NCI-H1048 (cell line): Measurements from ENCODE around the gene TRIM22.
"Not testable (repeated sequence)": the region's sequence is repeated elsewhere in the genome, so short reads cannot be mapped to it uniquely, and the experiment has no call there.

Experiments
- DNase-seq: peaks from one replicate; lab custom pipeline; 2025; lab: John Stamatoyannopoulos, UW

The TRIM22 gene

DNA sequence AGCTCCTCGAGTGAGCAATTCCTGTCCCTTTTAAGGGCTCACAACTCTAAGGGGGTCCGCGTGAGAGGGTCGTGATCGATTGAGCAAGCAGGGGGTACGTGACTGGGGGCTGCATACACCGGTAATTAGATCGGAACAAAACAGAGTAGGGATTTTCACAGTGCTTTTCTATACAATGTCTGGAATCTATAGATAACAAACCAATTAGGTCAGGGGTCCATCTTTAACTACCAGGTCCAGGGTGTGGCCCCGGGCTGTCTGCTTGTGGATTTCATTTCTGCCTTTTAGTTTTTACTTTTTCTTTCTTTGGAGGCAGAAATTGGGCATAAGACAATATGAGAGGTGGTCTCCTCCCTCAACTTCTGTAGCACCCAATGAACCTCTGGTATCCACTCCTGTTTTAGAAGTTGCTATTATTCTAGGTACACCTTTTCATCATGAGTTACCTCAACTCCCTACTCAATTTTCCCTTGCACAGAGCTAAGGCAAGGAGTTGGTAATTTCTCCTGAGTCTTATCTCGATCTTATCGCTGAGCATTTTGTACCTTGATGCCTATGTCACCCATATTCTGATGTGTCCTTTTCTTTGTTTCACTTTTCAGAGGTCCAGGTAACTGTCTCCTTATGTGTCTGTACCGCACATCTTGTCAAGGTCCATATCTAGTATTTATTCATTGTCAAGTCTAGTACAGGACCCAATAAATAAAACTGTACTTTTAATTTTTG lies 1.8 kb downstream of the TRIM22 start:
- DNase-seq: not testable (repeated sequence)

DNA sequence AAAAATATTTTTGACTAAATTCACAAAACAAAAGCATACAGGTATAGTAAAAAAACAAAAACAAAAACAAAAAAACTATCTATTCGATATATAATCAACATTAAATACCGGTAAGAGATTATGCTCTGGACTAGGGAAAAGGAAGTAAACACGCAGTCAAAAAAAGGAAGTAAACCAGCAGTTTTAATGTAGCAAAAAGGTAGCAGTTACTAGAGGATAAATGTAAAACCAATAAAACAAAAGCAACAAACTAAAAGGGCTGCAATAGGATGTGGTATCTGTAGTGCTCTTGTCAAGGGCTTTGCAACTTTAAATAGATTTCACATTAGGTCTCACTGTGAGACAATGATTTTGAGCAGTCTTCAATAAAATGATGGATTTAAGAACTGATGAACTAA lies 2.4 kb downstream of the TRIM22 start:
- no peak for DNase-seq

DNA sequence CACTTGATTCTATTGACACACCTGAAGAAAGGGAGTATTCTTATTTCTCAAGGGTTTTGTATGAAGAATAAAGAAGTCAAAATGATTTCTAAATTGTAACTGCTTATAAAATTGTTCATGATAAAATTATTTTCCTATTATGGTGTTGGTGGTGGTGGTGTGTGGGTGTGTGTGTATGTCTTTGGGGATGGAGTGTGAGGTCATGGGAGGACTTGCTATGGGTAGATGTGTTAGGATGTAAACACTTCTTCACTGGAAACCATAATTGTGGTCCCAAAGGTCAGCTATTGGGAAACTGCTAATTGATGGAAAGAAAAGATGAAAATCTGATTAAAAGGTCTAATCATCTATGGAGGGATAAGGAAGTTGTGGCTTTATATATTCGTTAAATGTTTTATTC lies 5.1 kb downstream of the TRIM22 start:
- DNase-seq: no peak

DNA sequence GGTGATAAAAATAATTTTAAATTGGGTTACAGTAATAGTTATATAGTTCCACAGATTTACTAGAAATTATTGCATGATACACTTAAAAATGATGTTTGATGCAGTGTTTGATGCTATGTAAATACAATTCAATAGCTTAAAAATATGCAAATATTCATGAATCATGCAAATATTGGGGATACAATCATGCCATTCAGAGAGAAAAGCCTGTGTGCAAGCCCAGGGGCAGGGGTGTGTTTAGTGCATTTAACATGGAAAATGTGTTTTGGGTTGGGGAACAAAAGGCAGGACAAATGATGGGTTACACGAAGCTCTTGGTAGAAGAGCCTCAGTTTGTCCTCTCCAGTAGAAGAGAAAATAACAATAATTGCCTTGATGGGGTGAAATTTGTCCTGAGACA lies 6.0 kb downstream of the TRIM22 start:
- DNase-seq: peak; percentile 75

DNA sequence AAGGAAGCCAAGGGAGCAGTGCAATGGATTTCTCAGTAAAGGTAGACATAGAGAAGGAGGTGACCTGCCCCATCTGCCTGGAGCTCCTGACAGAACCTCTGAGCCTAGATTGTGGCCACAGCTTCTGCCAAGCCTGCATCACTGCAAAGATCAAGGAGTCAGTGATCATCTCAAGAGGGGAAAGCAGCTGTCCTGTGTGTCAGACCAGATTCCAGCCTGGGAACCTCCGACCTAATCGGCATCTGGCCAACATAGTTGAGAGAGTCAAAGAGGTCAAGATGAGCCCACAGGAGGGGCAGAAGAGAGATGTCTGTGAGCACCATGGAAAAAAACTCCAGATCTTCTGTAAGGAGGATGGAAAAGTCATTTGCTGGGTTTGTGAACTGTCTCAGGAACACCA lies 6.6 kb downstream of the TRIM22 start:
- no peak for DNase-seq

DNA sequence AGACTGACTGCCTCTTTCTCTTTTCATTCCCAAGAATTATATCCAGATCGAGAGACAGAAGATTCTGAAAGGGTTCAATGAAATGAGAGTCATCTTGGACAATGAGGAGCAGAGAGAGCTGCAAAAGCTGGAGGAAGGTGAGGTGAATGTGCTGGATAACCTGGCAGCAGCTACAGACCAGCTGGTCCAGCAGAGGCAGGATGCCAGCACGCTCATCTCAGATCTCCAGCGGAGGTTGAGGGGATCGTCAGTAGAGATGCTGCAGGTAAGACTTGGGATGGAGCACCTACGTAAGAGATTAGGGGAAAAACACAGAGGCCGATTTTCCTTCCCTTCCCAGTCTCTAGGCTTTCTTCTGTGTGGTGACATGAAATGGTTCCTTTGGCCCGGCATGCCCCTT lies 8.7 kb downstream of the TRIM22 start:
- no peak for DNase-seq

DNA sequence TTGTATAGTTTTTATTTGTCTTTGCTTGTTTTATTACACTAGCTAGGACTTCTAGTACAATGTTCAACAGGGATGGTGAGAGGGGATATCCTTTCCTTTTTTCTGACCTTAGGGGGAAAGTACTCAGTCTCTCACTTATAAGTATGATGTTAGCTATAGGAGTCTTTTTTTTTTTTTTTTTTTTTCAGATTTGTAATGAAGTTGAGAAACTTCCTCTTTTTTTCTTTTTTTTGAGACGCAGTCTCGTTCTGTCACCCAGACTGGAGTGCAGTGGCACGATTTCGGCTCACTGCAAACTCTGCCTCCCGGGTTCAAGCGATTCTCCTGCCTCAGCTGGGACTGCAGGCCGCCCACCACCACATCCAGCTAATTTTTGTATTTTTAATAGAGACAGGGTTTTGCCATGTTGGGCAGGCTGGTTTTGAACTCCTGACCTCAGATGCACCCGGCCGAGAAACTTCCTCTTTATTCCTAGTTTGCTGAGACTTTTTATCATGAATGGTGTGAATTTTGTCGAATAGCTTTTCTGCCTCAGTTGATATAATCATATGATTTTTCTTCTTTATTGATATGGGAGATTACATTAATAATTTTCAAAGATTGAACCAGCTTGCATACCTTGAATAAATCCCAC lies 10.9 kb downstream of the TRIM22 start:
- no peak for DNase-seq

DNA sequence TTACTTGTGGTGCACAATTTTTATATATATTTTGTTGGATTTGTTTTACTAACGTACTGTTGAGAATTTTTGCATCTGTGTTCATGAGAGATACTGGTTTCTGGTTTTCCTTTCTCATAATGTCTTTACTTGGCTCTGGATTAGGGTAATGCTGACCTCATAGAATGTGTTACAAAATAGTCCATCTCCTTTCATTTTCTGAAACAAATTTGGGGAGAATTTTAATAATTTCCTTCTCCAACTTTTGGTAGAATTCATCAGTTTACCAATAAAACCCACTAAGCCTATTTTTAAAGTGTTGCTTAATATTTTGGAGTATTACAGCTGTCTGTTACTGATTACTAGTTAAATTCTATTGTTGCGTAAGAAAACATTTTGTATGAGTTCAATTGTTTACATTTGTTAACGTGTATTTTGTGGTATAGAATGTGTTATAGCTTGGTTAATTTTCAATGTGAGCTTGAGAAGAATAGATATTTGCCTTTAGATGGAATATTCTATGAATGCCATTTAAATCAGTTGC lies 11.5 kb downstream of the TRIM22 start:
- no peak for DNase-seq

DNA sequence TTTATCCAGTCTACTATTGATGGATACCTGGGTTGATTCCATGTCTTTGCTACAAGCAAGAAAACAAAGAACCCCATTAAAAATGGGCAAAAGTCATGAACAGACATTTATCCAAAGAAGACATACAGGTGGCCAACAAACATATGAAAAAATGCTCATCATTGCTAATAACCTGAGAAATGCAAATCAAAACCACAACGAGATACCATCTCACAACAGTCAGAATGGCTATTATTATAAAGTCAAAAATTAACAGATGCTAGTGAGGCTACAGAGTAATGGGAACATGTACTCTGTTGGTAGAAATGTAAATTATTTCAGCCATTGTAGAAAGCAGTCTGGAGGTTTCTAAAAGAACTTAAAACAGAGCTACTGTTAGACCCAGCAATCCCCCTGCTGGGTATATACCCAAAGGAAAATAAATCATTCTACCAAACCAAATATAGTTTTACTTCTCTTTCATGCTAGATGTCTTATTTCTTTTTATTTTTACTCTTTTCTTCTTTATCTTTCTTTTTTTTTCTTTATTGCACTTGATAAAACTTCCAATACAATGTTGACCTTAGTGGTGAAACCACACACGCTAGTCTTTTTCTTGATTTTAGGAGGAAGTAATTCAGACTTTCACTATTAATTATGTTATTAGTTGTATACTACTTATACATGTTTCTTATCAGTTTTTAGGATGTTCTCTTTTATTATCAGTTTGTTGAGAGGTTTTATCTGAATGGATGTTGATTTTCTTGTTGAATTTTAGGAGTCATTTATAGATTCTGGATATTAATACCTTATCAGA lies 14.3 kb downstream of the TRIM22 start:
- DNase-seq: no peak

DNA sequence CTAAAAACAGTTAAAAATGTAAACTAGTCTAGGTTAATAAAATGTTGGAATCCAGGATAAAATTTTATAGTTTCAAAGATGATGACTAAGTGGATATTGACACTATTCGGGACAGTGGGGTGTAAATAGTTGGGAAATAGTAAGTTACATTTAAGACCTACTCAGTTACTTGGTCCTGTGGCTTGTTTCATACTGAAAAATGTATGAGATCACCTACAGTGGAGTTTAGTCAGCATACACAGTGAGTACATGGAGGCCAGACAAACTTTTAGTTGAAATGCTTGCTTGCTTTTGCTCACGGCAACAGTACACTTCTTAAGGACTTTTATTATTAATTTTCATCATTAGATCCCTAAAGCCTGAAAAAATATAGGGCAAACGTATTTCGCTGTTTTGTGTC lies 16.1 kb downstream of the TRIM22 start:
- no peak for DNase-seq

DNA sequence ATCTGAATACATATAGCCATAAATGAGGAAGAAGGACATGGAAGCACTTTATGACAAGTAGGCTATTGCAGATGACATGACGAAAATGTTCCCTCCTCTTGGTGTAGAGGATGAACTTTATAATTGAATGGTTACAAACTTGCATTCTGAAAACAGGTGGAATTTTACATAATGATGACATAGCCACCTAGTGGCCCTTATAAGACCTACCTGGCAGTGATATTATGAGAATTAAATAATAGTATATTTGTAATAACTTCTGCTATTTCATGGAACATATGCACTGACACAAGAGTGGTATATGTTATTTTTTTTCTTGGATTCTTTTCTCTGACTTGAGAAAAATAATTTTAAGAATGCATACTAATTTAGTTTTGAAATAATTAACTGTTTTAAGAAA lies 22.9 kb downstream of the TRIM22 start:
- no peak for DNase-seq

DNA sequence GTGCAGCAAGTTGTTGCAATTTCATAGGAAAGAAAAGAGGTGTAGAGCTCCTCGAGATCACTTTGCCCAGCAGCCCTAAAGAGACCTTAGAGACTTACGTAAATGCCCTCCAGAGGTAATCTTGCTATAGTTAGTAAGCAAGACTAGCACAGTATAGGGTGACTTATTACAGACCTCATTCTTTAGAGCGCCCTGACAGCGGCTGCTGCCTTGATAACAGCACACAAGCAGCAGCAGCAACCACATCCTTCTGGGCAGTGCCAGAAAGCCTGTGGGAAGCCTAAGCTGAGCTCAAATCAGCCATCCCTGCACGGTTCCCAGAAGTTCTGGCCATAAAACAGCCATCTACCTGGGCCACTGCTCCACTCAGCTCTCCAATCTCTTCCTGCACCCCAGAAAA lies 24.1 kb downstream of the TRIM22 start:
- DNase-seq: no peak

DNA sequence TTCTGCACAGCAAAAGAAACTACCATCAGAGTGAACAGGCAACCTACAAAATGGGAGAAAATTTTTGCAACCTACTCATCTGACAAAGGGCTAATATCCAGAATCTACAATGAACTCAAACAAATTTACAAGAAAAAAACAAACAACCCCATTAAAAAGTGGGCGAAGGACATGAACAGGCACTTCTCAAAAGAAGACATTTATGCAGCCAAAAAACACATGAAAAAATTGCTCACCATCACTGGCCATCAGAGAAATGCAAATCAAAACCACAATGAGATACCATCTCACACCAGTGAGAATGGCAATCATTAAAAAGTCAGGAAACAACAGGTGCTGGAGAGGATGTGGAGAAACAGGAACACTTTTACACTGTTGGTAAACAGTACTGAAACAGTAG lies 26.9 kb downstream of the TRIM22 start:
- not testable (repeated sequence) for DNase-seq

DNA sequence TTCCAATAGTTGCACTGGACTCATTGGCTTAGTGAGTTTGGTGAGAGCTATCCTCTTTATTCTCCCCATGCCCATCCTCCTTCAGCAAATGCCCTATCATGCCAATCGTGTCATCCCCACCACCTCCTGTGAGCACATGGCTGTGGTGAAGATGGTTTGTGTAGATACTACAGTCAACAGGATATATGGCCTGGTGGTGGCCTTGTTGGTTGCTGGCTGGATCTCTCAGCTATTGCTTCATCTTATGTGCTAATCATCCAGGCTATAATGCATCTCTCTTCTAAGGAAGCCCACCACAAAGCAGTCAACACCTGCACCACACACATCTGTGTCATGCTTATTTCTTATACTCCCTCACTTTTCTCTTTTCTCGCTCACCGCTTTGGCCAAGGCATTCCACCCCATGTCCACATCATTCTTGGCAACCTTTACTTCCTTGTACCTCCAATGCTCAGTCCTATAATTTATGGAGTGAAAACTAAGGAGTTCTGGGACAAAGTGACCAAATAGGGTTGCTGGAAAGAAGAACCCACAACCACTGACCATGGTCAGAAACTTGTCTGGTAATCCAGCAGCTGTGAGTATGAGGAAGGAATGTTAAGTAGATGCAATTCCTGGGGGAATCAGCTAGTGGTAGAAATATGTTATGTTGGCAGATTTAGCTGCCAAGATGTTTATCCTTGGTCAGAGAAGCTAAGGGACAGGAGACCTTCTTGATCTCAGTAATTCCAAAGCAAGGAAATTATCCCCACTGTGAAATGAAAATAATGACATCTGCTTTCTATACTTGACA lies 30.3 kb downstream of the TRIM22 start:
- no peak for DNase-seq

DNA sequence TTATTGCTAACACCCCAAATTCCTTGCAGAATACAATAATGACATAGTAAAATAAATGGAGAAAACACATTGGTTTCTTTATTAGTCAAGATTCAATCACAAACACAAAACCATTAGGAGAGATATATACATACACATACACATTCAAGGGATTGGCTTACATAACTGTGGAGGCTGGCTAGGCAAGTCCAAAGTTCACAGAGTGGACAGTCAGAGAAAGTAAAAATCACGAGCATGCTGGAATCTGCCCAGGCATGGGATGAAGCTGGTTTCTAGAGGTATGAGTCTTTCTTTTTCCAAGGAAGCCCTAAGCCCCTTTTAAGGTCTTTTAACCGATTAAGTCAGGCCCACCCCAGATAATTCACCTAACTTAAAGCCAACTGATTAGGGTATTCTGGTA lies 33.0 kb downstream of the TRIM22 start:
- no peak for DNase-seq

DNA sequence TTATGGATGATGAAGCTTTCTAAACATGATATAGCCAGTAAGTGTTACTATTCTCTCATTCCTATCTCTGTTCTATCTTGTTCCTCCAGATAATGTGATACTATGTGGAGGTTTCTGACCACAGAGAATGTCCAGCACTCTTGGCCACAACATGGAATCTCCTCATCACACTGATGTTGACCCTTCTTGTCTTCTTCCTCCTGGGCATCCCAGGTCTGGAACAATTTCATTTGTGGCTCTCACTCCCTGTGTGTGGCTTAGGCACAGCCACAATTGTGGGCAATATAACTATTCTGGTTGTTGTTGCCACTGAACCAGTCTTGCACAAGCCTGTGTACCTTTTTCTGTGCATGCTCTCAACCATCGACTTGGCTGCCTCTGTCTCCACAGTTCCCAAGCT lies 36.8 kb downstream of the TRIM22 start:
- DNase-seq: no peak

DNA sequence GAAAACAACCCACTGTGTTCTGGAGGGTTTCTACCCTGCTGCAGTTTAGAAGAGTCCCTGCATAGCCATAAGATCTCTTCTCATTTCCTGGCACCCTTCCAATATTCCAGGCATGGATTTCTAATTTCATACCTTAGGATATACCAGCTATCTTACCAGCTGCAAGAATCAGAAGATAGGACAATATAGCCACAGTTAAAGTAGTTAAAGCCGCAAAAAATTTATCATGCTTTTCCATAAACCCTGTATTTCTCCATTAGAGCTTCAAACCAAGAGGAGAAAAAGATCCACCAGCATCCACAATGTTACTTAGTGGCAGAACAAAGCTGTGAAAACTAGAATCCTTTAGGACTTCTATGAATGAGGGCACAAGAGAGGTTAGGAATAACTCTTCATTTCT lies 38.1 kb downstream of the TRIM22 start:
- no peak for DNase-seq

DNA sequence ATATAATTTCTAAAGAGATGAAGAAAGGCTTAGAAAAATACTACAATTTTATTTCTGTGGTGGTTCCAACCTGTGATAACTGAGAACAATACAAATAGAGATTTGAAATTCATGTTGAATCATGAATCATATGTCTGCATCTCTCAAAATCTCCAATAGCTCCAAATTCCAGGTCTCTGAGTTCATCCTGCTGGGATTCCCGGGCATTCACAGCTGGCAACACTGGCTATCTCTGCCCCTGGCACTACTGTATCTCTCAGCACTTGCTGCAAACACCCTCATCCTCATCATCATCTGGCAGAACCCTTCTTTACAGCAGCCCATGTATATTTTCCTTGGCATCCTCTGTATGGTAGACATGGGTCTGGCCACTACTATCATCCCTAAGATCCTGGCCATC lies 46.8 kb downstream of the TRIM22 start, which contains the start of gene OR56B1:
Gene OR56B1 (plus strand): TSS at position 53 of the 400 bp plus-strand sequence. CDS start 69 bp downstream, at position 122.
- DNase-seq: no peak

DNA sequence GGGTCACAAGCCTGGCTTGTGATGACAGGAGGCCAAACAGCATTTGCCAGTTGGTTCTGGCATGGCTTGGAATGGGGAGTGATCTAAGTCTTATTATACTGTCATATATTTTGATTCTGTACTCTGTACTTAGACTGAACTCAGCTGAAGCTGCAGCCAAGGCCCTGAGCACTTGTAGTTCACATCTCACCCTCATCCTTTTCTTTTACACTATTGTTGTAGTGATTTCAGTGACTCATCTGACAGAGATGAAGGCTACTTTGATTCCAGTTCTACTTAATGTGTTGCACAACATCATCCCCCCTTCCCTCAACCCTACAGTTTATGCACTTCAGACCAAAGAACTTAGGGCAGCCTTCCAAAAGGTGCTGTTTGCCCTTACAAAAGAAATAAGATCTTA lies 47.5 kb downstream of the TRIM22 start:
- DNase-seq: no peak

DNA sequence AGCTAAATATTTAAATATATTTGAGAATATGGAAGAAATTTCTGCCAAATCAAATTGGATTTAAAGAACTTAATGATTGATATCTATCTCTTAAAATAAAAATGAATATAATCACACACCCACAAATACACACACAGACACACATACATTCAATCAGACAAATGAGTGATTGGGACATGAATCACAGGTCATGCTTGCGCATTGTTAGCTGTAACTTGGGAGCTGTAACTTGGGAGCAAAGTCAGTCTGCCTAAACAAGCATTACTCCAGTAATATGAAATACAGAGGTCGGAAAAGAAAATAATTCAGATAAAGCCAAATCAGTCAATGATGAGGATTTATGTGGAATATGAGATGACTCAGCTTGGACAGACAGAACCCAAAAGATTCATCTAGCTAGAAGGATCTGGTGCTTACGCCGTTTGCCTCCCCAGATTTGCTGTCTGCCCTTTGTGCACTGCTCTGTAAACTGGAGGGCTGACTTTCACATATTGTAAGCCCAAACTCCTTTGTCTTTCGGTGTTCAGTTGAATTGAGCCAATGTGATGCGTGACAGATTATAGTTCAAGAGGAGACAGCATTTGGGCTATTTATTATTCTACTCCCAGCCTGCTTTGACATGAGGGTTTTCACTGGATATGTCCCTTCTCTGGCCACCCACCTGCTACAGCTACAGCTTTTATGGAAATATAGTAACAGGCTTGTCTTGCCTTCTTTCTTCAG lies 48.2 kb downstream of the TRIM22 start:
- DNase-seq: no peak

DNA sequence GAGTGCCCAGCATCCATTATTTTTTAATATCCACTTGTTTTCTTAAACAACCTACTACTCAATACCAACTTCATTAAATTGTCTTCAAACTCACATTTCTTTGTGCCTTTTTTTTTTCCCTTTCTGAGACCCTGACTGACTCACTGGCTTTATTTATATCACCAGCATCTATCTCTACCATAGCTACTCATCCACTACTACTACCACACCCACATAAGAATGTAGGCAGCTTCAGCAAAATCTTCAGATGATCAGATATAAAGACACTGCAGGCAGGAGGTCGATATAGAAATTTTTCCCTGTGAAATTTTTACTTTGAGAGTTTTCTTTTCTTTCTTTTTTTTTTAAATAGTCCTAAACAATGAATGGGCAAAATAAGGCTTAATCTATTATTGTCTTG lies 48.8 kb downstream of the TRIM22 start:
- no peak for DNase-seq
